ENCODE data around the gene MAML2. TPM values are rescaled to one million over a fixed set of nuclear protein-coding genes. Genes with fewer than 3 reads are reported as not detected.

Gene MAML2
- polyA plus RNA-seq, 3 donors = 0.57 to 7.6 (median 1.2) TPM

- H3K27ac Mint-ChIP-seq = no peak overlapping the region
- DNase-seq = no peak
- H3K4me3 Mint-ChIP-seq = no peak overlapping the region
- no peak overlapping the region for H3K27ac ChIP-seq (ENCODE audit: low read depth in 1 of 2, low read length in 2 of 2)
- intact Hi-C loops (cut with micrococcal nuclease) = no loop called here
- 88% methylated on average over 4 of the region's 5 CpGs for WGBS (ENCODE audit: insufficient coverage)
- peaks cover 2% of the 10 kb centered on the region for H3K4me1 Mint-ChIP-seq
- no peaks in the 10 kb centered on the region for H3K36me3 ChIP-seq (replicated peaks in 1 of 2; ENCODE audit: control insufficient read depth in 1 of 2, insufficient read depth in 2 of 2, low read length in 2 of 2)
- H3K79me2 ChIP-seq (ENCODE audit: insufficient read depth, low read length) = no peaks in the 10 kb centered on the region
- no peak overlapping the region for H2AFZ ChIP-seq (ENCODE audit: insufficient read depth, low read depth, low read length, poor library complexity, severe bottlenecking)
- no peak overlapping the region for H3K9ac ChIP-seq (ENCODE audit: insufficient read depth, low read length, poor library complexity, severe bottlenecking)
- no peaks in the 10 kb centered on the region for H3K9me3 Mint-ChIP-seq
- peaks cover 0 to 3% (median 0%) of the 10 kb centered on the region in 3 donors for H3K27me3 Mint-ChIP-seq (ENCODE audit: low read depth in 3 of 3)
- no peaks in the 10 kb centered on the region for H3K4me1 ChIP-seq (ENCODE audit: control insufficient read depth in 1 of 2, insufficient read depth in 2 of 2, low read length in 2 of 2)
- TF ChIP-seq CTCF (IDR thresholded peaks at IDR 0.05) = no peak
- H3K36me3 Mint-ChIP-seq = peaks cover 0 to 4% of the 10 kb centered on the region in 2 donors
- no peaks in the 10 kb centered on the region for H3K27me3 ChIP-seq (ENCODE audit: control insufficient read depth in 2 of 2, insufficient read depth in 2 of 2, low read length in 2 of 2)
- no peaks in the 10 kb centered on the region for H3K9me3 ChIP-seq (replicated peaks in 1 of 2; ENCODE audit: control insufficient read depth in 1 of 2, insufficient read depth in 1 of 2, low read length in 2 of 2)
- no peak overlapping the region for H3K4me2 ChIP-seq (replicated peaks; ENCODE audit: extremely low read depth, low read length, poor library complexity, severe bottlenecking)
- no peaks in the 10 kb centered on the region for H4K20me1 ChIP-seq (ENCODE audit: insufficient read depth, low read length)
- H3K4me3 ChIP-seq (replicated peaks in 1 of 3; ENCODE audit: low read depth in 2 of 3, low read length in 3 of 3) = no peak overlapping the region
Measured at GRCh38 chr11:96123301-96123700, 219.7 kb downstream of the MAML2 start.

GRCh38 chr11:96122601-96123074, 220.4 kb downstream of the MAML2 start:
- intact Hi-C loops (cut with micrococcal nuclease) = no loop called here
- no peak overlapping the region for H3K4me2 ChIP-seq (replicated peaks; ENCODE audit: extremely low read depth, low read length, poor library complexity, severe bottlenecking)
- Mint-ChIP-seq H3K27me3 (ENCODE audit: low read depth in 3 of 3) (peaks cover 0 to 3% (median 0%) of the 10 kb centered on the region in 3 donors), H3K4me3 (no peak overlapping the region), H3K9me3 (no peaks in the 10 kb centered on the region), H3K36me3 (peaks cover 0 to 4% of the 10 kb centered on the region in 2 donors), H3K27ac (no peak overlapping the region), H3K4me1 (peaks cover 2% of the 10 kb centered on the region)
- H3K79me2 ChIP-seq (ENCODE audit: insufficient read depth, low read length) = no peaks in the 10 kb centered on the region
- TF ChIP-seq CTCF (IDR thresholded peaks at IDR 0.05) = no peak
- no peaks in the 10 kb centered on the region for H3K9me3 ChIP-seq (replicated peaks in 1 of 2; ENCODE audit: control insufficient read depth in 1 of 2, insufficient read depth in 1 of 2, low read length in 2 of 2)
- H3K4me3 ChIP-seq (replicated peaks in 1 of 3; ENCODE audit: low read depth in 2 of 3, low read length in 3 of 3) = no peak overlapping the region
- H3K4me1 ChIP-seq (ENCODE audit: control insufficient read depth in 1 of 2, insufficient read depth in 2 of 2, low read length in 2 of 2) = no peaks in the 10 kb centered on the region
- H3K27me3 ChIP-seq (ENCODE audit: control insufficient read depth in 2 of 2, insufficient read depth in 2 of 2, low read length in 2 of 2) = no peaks in the 10 kb centered on the region
- no peak overlapping the region for H2AFZ ChIP-seq (ENCODE audit: insufficient read depth, low read depth, low read length, poor library complexity, severe bottlenecking)
- no peak overlapping the region for H3K27ac ChIP-seq (ENCODE audit: low read depth in 1 of 2, low read length in 2 of 2)
- 94% methylated on average over 2 of the region's 2 CpGs for WGBS (ENCODE audit: insufficient coverage)
- H3K9ac ChIP-seq (ENCODE audit: insufficient read depth, low read length, poor library complexity, severe bottlenecking) = no peak overlapping the region
- peak in 1 of 3 donors; percentile 10 for DNase-seq
- no peaks in the 10 kb centered on the region for H3K36me3 ChIP-seq (replicated peaks in 1 of 2; ENCODE audit: control insufficient read depth in 1 of 2, insufficient read depth in 2 of 2, low read length in 2 of 2)
- H4K20me1 ChIP-seq (ENCODE audit: insufficient read depth, low read length) = no peaks in the 10 kb centered on the region
